ENCODE data around the gene SLC52A1. TPM values are rescaled to one million over a fixed set of nuclear protein-coding genes. Genes with fewer than 3 reads are reported as not detected.

Gene SLC52A1
- total and polyA plus RNA-seq, 10 of the 15 experiments (the other 5 are each of a cell fraction or from before 2014, with no cell fraction given): 0.04 to 0.11 TPM; not detected in 8

DNA sequence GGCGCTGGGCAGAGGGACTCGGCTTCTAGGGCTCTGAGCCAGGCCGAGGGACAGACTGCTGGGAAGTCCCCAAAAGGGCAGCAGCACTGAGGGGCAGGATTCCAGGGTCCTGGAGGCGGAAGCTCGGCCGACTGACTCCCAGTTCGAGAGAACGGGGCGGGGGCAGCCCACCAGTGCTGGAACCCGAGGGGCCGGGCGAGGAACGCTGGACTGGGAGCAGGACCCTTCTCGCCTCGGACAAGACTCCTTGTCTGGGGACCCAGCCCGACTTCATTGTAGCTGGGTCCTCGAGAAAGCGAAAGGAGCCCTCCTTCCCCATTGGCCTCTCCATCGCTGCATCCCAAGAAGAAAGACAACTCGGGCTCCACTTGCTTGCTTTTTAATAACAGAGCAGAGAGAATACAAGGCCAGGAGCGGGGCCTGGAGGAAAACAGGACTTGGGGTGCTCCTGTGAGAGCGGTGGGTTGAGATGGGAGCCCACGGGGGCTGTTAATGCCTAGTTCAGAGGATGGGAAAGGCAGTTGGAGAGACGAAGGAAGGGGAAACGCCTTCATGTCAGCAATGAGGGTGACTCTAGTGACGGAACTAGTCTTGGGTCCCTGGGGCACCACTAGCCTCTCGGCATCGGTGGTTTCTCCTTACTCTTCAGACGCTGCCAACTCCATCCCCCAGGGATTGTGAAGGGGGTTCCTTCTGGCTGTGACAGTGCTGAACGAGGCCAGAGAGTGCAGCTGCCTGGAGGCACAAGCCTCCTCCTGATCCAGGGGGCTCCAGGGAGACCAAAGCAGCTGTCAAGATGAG, 47.3 kb downstream of the SLC52A1 start (continued):
- TF ChIP-seq, protein P1, sequence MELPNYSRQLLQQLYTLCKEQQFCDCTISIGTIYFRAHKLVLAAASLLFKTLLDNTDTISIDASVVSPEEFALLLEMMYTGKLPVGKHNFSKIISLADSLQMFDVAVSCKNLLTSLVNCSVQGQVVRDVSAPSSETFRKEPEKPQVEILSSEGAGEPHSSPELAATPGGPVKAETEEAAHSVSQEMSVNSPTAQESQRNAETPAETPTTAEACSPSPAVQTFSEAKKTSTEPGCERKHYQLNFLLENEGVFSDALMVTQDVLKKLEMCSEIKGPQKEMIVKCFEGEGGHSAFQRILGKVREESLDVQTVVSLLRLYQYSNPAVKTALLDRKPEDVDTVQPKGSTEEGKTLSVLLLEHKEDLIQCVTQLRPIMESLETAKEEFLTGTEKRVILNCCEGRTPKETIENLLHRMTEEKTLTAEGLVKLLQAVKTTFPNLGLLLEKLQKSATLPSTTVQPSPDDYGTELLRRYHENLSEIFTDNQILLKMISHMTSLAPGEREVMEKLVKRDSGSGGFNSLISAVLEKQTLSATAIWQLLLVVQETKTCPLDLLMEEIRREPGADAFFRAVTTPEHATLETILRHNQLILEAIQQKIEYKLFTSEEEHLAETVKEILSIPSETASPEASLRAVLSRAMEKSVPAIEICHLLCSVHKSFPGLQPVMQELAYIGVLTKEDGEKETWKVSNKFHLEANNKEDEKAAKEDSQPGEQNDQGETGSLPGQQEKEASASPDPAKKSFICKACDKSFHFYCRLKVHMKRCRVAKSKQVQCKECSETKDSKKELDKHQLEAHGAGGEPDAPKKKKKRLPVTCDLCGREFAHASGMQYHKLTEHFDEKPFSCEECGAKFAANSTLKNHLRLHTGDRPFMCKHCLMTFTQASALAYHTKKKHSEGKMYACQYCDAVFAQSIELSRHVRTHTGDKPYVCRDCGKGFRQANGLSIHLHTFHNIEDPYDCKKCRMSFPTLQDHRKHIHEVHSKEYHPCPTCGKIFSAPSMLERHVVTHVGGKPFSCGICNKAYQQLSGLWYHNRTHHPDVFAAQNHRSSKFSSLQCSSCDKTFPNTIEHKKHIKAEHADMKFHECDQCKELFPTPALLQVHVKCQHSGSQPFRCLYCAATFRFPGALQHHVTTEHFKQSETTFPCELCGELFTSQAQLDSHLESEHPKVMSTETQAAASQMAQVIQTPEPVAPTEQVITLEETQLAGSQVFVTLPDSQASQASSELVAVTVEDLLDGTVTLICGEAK (IDR thresholded peaks at IDR 0.05; ENCODE audit: borderline replicate concordance): peak; percentile 17; the same call in 1 of the 2 replicates
- 0 out of 2 replicates have a peak, but pooled peaks have one; percentile 15 for TF ChIP-seq NBN (IDR thresholded peaks at IDR 0.05)
- 0 out of 2 replicates have a peak, but pooled peaks have one; percentile 58 for TF ChIP-seq SIN3A (IDR thresholded peaks at IDR 0.05; ENCODE audit: low read depth, low read length)
- TF ChIP-seq CREM (IDR thresholded peaks at IDR 0.05; ENCODE audit: low read depth): no peak
- no peak for TF ChIP-seq TBL1XR1 (IDR thresholded peaks at IDR 0.05; ENCODE audit: low read depth, low read length)
- TF ChIP-seq, protein P2, sequence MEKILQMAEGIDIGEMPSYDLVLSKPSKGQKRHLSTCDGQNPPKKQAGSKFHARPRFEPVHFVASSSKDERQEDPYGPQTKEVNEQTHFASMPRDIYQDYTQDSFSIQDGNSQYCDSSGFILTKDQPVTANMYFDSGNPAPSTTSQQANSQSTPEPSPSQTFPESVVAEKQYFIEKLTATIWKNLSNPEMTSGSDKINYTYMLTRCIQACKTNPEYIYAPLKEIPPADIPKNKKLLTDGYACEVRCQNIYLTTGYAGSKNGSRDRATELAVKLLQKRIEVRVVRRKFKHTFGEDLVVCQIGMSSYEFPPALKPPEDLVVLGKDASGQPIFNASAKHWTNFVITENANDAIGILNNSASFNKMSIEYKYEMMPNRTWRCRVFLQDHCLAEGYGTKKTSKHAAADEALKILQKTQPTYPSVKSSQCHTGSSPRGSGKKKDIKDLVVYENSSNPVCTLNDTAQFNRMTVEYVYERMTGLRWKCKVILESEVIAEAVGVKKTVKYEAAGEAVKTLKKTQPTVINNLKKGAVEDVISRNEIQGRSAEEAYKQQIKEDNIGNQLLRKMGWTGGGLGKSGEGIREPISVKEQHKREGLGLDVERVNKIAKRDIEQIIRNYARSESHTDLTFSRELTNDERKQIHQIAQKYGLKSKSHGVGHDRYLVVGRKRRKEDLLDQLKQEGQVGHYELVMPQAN (conservative IDR thresholded peaks at IDR 0.05): peak; percentile 20; the same call in 1 of the 2 replicates
